ENCODE data around the gene VIL1.

Gene VIL1

GRCh38 chr2:218444692-218445357 is 25.9 kb downstream of the VIL1 start:
- DNase-seq (ENCODE audit: low spot score), result peak; percentile 55

- no peak for DNase-seq (ENCODE audit: low spot score)
Measured at GRCh38 chr2:218445602-218446001, 26.7 kb downstream of the VIL1 start.

GRCh38 chr2:218446547-218446946 is 27.6 kb downstream of the VIL1 start:
- DNase-seq (ENCODE audit: low spot score), result no peak

- no peak for DNase-seq (ENCODE audit: low spot score)
Measured at GRCh38 chr2:218447072-218447471, 28.1 kb downstream of the VIL1 start.

- no peak for DNase-seq (ENCODE audit: low spot score)
Measured at GRCh38 chr2:218448934-218449333, 30.0 kb downstream of the VIL1 start.

GRCh38 chr2:218452079-218452478 is 33.2 kb downstream of the VIL1 start:
- DNase-seq (ENCODE audit: low spot score), result no peak

GRCh38 chr2:218456849-218457248 is 37.9 kb downstream of the VIL1 start:
- no peak for DNase-seq (ENCODE audit: low spot score)

GRCh38 chr2:218458598-218458997 is 39.7 kb downstream of the VIL1 start:
- DNase-seq (ENCODE audit: low spot score), result no peak

- DNase-seq (ENCODE audit: low spot score), result no peak
Measured at GRCh38 chr2:218465987-218466633, 47.2 kb downstream of the VIL1 start.

GRCh38 chr2:218470448-218470847 is 51.5 kb downstream of the VIL1 start:
- DNase-seq (ENCODE audit: low spot score), result no peak

GRCh38 chr2:218471036-218471435 is 52.1 kb downstream of the VIL1 start:
- no peak for DNase-seq (ENCODE audit: low spot score)

GRCh38 chr2:218471982-218472381 is 53.1 kb downstream of the VIL1 start:
- no peak for DNase-seq (ENCODE audit: low spot score)

- DNase-seq (ENCODE audit: low spot score), result no peak
Measured at GRCh38 chr2:218472988-218473387, 54.1 kb downstream of the VIL1 start.

GRCh38 chr2:218474527-218474926 is 55.6 kb downstream of the VIL1 start:
- no peak for DNase-seq (ENCODE audit: low spot score)

- DNase-seq (ENCODE audit: low spot score), result no peak
Measured at GRCh38 chr2:218476676-218477075, 57.8 kb downstream of the VIL1 start.

GRCh38 chr2:218477247-218477646 is 58.3 kb downstream of the VIL1 start:
- DNase-seq (ENCODE audit: low spot score), result no peak

GRCh38 chr2:218478544-218478943 is 59.6 kb downstream of the VIL1 start:
- no peak for DNase-seq (ENCODE audit: low spot score)

GRCh38 chr2:218479595-218479994 is 60.7 kb downstream of the VIL1 start:
- no peak for DNase-seq (ENCODE audit: low spot score)

GRCh38 chr2:218482651-218483050 is 63.7 kb downstream of the VIL1 start:
- no peak for DNase-seq (ENCODE audit: low spot score)

- DNase-seq (ENCODE audit: low spot score), result no peak
Measured at GRCh38 chr2:218485986-218486667, 67.2 kb downstream of the VIL1 start.

- DNase-seq (ENCODE audit: low spot score), result no peak
Measured at GRCh38 chr2:218500501-218501060, 81.7 kb downstream of the VIL1 start.

GRCh38 chr2:218501665-218502064 is 82.7 kb downstream of the VIL1 start:
- DNase-seq (ENCODE audit: low spot score), result no peak
